Activated CD8-positive, alpha-beta memory T cell treated with anti-CD3 and anti-CD28 coated beads for 48 hours (primary cell): ENCODE data around the gene HSCB.
"Not testable (repeated sequence)": the region's sequence is repeated elsewhere in the genome, so short reads cannot be mapped to it uniquely, and the experiment has no call there.

Source experiments
- DNase-seq, 3 experiments: peaks; one replicate each; pipeline ENCODE4 v3.0.0-alpha.2; 2020; ENCODE audit warnings: low read depth in 2 of 3, low spot score in 2 of 3

HSCB gene

DNA sequence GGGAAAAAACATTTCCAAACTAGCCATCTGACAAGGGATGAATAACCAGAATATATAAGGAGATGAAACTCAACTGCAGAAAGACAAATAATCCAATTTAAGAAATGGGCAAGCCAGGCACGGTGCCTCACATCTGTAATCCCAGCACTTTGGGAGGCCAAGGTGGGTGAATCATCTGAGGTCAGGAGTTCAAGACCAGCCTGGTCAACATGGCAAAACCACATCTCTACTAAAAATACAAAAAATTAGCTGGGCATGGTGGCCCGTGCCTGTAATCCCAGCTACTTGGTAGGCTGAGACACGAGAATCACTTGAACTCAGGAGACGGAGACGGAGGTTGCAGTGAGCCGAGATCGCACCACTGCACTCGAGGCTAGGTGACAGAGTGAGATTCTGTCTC, 3.0 kb upstream of the HSCB start:
- not testable (repeated sequence) for DNase-seq

DNA sequence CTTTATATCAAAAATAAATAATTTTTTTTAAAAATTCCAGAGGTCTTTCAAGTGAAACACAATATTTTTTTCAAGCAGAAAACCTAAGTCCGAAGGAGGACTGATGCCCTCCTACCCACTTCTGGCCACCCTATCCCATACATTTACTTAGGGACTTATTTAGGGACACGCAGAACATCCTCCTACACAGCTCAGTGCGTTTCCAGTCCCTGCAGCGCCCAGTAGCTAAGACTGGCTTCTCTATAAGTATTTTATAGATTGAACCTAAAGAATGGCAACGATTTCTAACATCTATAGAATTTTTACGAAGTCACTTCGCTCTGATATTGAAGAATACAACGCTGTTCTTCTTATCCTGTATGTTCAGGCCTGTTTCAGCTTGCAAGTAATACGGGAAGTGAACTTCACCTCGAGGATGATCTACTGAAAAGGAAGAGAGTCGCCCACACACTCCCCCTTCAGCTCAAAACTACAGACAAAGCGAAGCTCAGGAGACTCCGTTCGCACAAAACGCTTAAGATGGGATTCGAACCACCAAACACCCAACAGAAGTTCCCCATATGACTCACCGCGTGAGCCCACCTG, 547 bp upstream of the HSCB start:
- no peak for DNase-seq

DNA sequence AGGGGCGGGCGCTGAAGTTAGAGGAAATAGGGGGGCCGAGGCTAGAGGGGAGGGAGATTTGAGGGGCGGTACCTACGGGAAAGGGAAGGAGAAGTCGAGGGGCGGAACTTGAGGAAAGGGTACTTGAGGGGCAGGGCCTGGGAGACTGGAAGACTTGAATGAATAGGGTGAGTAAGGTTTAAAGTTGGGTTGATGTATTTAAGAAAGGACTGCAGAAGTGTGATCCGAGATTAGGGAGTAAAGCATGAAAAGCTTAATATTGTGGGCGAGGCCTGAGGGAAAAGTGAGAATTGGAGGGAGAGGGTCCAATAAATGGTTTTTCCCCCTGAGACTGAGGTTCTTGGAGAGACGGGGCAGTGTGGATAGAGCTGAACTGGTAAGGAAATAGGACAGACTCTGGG, 723 bp downstream of the HSCB start:
- peak in 1 of 3 experiments; percentile 56 for DNase-seq

DNA sequence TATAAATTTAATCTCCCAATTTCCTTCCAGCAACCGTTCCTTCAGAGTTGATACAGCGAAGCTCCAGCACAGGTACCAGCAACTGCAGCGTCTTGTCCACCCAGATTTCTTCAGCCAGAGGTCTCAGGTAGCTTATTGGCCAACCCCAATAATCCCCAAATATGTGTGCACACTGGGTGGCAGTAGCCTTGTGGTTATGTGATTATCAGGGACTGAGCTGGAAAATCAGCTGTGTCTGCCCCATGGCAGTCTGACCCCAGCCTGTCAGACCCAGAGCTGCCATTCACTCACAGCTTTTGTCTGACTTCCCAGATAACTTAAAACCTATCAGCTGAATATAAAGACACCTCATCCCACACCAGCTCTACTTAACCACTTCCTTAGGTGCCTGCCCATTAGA, 2.0 kb downstream of the HSCB start:
- no peak for DNase-seq

DNA sequence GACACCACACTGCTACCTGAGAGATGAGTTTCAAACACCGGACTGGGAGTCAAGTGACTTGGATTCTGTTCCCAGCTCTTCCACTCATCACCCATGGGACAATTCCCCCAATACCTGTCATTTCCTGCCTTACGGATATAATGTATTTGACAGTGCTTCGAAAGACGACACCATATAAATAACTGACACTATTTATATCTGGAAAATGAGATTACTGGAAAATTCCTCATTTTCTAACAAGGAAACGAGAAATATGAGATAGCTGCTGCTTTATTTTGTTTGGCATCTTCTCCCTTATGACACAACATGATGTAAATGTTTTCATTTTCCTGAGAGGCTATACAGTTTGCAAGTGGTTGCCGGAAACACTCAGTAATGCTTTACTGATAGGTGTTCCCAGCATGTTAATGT, 8.6 kb downstream of the HSCB start:
- DNase-seq = no peak

DNA sequence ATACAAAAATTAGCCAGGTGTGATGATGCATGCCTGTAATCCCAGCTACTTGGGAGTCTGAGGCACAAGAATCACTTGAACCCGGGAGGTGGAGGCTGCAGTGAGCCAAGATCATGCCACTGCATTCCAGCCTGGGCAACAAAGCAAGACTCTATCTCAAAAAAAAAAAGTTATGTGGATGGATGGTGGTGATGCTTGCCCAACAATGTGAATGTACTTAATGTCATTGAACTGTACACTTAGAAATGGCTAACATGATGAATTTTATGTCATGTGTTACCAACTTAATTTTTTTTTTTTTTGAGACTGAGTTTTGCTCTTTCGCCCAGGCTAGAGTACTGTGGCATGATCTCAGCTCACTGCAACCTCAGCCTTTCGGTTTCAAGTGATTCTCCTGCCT, 12.7 kb downstream of the HSCB start:
- not testable (repeated sequence) for DNase-seq

DNA sequence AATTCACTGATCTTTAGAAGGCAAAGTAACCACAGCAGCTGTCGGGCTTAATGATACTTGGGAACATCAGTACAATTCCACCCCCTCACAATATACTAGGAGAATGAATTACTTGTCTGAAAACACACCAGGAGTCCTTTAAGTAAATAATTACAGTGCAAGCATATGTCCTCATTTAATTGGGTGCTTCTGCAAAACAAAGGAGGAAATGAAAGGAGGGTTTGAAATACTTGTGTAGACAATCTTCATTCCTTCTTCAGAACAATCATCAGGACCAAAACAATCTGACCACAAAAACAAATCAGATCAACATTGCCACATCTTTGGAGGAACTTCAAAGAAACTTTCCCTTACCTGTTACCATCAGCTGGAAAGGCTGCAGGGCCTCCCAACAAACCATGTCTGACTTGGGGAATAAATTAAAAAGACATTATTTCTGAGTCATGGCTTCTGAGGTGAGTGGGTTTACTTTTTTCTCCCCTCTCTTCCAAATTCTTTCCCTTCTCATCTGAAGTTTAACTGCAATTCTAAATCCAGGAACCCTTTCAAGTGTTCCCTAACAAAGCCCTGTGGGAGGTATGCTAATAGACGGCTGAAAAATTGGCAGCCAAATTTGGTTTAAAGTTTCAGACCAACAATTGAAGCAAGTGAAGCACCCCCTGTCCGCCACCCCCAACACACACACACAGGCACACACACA, 18.2 kb downstream of the HSCB start:
- no peak for DNase-seq

DNA sequence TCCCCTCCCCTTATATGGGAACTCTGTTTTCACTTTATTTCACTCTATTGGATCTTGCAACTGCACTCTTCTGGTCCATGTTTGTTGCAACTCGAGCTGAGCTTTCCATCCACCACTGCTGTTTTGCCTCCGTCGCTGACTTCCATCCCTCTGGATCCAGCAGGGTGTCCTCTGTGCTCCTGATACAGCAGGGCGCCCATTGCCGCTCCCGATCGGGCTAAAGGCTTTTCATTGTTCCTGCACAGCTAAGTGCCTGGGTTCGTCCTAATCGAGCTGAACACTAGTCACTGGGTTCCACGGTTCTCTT, 19.6 kb downstream of the HSCB start:
- no peak for DNase-seq

DNA sequence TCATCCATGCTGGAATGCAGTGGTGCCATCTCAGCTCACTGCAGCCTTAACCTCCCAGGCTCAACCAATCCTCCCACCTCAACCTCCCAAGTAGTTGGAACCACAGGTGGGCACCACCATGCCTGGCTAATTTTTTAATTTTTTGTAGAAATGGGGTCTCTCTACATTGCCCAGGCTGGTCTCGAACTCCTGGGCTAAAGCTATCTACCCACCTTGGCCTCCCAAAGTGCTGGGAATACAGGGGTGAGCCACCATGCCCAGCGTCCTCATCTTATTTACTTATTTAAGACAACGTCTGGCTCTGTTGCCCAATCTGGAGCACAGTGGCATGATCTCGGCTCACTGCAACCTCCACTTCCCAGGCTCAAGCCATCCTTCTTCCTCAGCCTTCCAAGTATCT, 20.2 kb downstream of the HSCB start:
- not testable (repeated sequence) for DNase-seq

DNA sequence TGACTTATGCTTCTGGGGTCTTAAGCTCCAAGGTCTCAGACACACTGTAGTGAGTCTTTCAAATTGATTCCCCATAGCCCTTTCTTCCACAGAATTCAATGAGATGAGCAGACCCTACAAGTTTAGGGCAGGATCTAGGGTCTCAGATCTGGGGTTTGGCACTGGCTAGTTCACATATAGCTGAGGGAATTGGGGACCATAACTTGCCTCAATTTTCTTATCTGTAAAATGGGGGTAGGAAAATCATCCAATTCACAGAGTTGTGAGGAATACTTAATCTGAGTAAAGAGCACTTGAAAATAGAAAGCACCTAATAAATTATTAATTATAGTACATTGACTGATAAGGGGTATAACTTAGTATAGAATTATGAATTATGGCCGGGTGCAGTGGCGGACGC, 24.8 kb downstream of the HSCB start:
- DNase-seq = no peak

DNA sequence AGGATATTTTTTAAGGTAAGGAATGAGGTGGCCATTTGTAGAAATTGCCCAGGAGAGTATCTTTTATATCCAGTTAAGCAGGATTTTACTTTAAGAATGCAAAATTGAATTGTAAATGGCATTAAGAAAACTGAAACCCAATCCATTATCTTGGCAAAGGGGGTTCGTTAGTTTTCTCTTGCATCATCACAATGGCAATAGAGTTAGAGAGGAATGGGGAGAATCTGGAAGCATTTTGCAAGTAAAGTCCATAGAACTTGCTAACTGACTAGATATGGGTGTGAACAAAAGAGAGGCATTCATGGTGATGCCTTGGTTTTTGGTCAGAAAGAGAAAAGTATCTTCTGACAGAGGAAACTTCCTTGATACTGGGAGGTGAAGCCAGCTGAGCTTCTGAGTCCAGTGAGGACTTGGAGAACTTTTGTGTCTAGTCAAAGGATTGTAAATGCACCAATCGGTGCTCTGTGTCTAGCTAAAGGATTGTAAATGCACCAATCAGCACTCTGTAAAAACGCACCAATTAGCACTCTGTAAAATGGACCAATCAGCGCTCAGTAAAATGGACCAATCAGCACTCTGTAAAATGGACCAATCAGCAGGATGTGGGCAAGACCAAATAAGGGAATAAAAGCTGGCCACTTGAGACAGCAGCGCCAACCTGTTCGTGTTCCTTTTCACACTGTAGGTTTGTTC, 27.0 kb downstream of the HSCB start:
- DNase-seq = no peak

DNA sequence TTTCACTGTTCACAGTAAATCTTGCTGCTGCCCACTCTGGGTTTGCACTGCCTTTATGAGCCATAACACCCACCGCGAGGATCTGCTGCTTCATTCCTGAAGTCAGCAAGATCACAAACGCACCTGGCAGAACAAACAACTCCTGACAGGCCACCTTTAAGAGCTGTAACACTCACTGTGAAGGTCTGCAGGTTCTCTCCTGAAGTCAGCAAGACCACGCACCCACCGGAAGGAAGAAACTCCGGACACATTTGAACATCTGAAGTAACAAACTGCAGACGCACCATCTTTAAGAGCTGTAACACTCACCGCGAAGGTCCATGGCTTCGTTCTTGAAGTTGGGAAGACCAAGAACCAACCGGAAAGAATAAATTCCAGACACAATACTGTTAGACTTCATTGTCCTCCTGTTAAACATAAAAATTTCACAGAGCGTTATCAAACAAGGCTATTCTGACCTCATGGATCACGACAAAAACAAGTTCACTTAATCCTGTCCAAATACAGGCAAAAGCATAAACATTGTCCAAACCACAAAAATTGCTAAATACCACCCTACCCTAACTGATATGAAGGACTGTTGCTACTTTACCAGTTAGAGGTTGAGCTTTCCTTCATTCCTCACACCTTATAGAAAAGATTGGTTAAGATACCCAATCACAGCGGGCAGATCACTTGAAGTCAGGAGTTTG, 27.7 kb downstream of the HSCB start:
- DNase-seq = no peak

DNA sequence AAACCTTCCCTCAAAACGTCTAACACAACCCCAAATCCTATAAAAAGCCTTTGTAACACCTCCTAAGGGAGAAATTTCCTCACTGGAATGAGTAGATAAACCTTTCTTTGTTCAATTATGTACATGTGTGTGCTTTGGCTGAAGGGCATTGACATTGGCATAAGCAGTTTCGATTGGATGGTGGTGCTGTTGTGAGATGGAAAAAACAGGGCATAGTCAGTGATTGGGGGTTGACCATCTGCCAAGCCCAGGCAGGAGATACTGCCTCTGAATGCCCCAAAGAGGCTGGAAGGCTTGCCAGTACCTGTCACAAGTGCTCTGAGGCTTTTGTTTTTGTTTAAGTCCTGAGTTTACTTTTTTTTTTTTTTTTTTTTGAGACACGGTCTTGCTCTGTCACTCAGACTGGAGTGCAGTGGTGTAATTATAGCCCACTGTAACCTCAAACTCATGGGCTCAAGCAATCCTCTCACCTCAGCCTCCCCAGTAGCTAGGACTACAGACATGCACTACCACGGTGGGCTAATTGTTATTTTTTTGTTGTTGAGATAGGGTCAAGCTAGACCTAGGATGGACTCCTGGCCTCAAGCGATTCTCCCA, 29.5 kb downstream of the HSCB start:
- no peak for DNase-seq

DNA sequence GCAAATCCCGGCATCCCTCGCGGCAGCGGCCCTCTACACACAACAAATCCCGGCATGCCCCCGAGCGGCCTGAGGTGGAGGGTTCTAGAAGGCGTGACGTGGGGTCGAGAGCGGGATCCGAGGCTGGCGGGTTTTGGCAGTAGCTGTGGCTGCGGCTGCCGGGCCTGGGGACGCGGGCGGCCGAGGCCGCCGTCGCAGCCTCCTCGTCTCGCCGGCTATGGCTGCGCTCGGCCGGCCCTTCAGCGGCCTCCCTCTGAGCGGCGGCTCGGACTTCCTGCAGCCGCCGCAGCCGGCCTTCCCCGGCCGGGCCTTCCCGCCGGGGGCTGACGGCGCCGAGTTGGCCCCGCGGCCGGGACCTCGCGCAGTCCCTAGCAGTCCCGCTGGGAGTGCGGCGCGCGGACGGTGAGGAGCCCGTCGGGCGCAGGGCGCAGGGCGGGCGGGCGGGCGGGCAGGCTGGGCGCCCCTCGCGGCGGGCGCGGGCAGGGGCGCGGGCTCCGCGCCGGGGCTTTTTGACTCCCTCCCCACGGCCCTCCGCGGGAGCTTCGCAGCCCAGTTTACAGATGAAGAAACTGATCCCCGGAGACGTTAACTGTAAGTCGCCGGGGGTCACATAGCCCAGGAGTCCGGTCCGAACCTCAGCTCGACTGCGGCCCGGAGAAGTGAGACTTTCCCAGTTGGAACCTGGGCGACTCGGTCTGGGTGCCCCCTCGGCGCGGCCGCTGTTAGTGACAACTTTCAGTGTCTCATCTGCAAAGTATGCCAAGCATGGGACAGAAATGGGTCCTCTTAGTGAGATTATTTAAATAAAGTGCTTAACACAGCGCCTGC, 31.0 kb downstream of the HSCB start, which contains the start of gene CCDC117:
Gene CCDC117, plus strand, starts transcription at position 63 of the 828 bp plus-strand sequence. Its CDS starts 155 bp downstream, at position 218.
- DNase-seq = peak; percentile 75 to 89 (median 82)

DNA sequence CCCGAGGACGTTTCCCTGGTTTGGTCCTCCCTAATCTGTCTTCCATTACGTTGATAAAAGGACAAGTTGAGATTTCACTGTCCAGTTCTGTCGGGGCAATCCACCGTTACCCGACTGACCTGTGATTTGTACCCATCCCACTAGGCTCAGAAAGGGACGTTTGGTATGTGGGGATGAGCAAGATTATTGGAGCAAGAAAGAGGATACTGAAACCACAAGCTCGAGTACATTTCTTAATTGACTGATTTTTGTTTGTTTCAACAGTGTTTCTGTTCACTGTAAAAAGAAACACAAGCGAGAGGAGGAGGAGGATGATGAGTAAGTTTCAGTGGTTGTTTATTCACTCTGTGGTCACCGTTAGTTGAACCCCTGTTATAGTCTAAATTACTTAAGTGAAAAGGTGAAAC, 31.6 kb downstream of the HSCB start:
- no peak for DNase-seq

DNA sequence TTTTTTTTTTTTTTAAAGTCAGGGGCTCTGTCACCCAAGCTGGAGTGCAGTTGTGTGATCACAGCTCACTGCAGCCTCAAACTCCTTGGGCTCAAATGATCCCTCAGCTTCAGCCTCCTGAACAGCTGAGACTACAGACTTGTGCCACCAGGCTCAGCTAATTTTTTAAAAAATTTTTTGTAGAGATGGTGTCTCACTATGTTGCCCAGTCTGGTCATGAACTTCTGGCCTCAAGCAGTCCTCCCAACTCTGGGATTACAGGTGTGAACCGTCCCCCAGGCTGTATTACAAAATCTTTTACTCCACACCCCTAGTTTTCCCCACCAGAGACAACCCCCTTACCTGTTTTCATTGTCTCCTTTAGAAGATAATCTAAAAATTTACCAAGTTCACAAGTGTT, 32.5 kb downstream of the HSCB start:
- DNase-seq = no peak

DNA sequence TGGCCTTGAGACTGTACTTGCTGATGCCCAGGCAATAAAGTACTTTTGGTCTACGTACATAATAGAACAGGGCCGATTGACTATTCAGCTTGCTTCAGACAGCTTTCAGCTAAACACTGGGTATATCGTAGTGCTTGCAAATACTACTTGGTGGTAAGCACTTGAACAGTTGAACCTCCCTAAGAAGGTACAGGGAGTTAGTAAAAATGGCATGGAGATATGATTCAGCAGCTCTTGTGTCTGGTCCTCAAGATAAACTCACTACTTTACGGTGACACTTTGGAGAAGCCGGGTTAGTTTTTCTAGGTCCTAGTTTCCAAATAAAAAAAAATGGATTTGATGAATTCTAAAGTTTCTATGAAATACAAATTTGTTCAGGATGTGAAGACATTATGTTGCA, 38.0 kb downstream of the HSCB start:
- no peak for DNase-seq

DNA sequence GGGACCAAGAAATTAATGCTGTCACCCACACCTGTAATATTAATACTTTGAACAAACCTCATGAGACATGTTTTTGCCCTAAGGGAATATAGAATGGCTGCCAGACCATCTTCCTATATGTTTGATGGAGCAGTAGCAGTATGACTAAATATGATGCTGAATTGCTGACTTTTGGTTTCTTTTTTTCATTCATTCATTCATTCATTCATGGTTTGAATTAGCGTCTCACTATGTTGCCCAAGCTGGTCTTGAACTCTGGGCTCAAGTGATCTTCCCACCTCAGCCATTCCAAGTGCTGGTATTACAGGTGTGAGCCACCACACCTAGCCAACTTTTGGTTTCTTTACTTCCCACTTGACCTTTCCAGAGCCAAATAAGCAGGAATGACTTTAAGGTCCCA, 38.5 kb downstream of the HSCB start:
- no peak for DNase-seq

DNA sequence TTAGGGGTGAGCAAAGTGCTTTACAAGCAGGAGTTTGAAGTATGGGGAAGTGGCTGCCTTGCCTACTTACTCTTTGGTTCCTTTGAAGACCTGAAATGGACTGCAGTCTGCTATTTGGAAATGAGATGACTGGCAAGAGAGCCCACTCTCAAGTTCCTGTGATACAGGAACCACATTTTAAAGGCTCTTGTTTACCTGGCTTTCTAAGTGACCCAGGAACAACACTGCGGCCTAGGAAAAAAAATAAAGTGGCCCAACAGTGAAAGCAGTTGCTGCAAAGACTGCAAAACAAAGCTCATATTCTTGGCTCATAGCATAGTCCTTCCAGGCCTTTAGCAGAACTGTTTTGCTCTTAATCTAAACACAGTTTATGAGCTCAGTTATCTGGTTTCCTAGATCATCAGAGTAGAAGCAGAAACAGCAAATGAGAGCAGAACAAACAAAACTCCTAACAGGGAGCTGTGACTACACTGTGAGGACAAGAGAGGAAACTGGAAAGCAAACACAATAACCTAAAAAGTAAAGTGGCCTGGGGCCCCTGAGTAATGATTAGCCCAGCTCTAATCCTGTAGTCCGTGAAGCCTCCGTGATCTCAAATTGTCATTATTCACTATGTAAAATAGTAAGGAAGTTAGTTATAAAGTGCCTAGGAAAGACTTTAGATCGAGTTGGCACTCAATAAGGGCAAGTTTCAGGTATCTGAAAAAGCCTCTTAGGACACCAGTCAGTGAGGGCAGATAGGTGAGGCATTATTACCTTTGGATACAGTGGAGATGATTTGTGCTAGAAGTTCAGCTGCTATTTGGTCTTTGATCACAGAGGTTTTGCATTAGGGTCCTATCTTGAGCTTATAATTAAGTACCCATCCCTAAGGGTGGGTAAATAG, 42.2 kb downstream of the HSCB start:
- DNase-seq = no peak

DNA sequence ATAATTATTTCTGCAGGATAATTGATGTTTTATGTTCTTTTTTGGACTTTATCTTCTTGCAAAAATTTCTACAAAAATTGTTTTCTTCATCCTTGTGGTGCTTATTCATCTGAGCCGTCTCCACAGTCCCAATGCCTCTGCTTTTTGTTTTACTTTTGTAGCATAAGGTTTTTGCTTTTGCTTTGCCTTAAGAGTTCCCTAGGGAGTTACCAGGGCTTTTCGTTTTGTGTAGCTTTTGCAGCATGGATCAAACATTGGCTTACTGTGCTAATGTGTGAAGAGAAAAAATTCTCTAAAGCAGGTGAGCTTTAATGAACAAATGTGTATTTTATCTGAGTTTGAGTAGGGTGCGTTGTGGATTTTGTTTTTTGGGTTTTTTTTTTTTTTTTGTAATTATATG, 46.8 kb downstream of the HSCB start:
- no peak for DNase-seq
